DOHH2 (cell line): ENCODE results near the gene ZCWPW1.
A peak's percentile ranks its signal among the peaks of the same experiment; 100 is the strongest.

ENCODE experiments used
- H3F3A ChIP-seq: fragments of 200-600 bp; sonication (generic), shearing (Covaris generic); 2 replicates; pipeline ENCODE4 v1.6.0; 2016; ENCODE audit warnings: antibody characterized with exemption, mild to moderate bottlenecking; ENCODE audit not compliant: control insufficient read depth, insufficient read depth
- H3K27ac ChIP-seq: fragments of 200-600 bp; sonication (generic); 2 replicates; pipeline ENCODE4 v1.5.1; 2014; ENCODE audit warnings: low read depth, mild to moderate bottlenecking, low read length, moderate library complexity
- H3K27me3 ChIP-seq: fragments of 200-600 bp; sonication (generic); 2 replicates; pipeline ENCODE4 v1.6.1; 2014; ENCODE audit warnings: mild to moderate bottlenecking, low read length, mixed read lengths; ENCODE audit not compliant: control insufficient read depth
- H3K36me3 ChIP-seq: fragments of 200-600 bp; sonication (generic); 2 replicates; pipeline ENCODE4 v1.6.1; 2014; ENCODE audit warnings: mild to moderate bottlenecking, low read length, moderate library complexity, mixed read lengths; ENCODE audit not compliant: control insufficient read depth
- H3K4me1 ChIP-seq: fragments of 200-600 bp; sonication (generic); 2 replicates; pipeline ENCODE4 v1.6.1; 2014; ENCODE audit warnings: mild to moderate bottlenecking, low read length, mixed read lengths; ENCODE audit not compliant: control insufficient read depth
- H3K4me2 ChIP-seq: fragments of 200-600 bp; sonication (generic); 2 replicates; pipeline ENCODE4 v1.6.0; 2014; ENCODE audit warnings: mild to moderate bottlenecking, low read length, moderate library complexity
- H3K4me3 ChIP-seq: fragments of 200-600 bp; sonication (generic); 2 replicates; pipeline ENCODE4 v1.5.1; 2014; ENCODE audit warnings: mild to moderate bottlenecking, low read length, mixed read lengths
- H3K79me2 ChIP-seq: fragments of 200-600 bp; sonication (generic); 2 replicates; pipeline ENCODE4 v1.6.1; 2014; ENCODE audit warnings: mild to moderate bottlenecking, low read length, mixed read lengths; ENCODE audit not compliant: control insufficient read depth
- H3K9me2 ChIP-seq: fragments of 200-600 bp; sonication (generic); replicated peaks from 2 replicates; pipeline ENCODE4 v1.6.1; 2014; ENCODE audit warnings: mild to moderate bottlenecking, low read length, mixed read lengths; ENCODE audit not compliant: control insufficient read depth
- H3K9me3 ChIP-seq: fragments of 200-600 bp; sonication (generic); 2 replicates; pipeline ENCODE4 v1.6.1; 2014; ENCODE audit warnings: antibody characterized with exemption, low read length, mixed read lengths; ENCODE audit not compliant: control insufficient read depth, insufficient read depth
- H4K20me1 ChIP-seq: fragments of 200-600 bp; sonication (generic); 2 replicates; pipeline ENCODE4 v1.6.0; 2014; ENCODE audit warnings: low read depth, mild to moderate bottlenecking, antibody characterized with exemption, low read length, moderate library complexity; ENCODE audit not compliant: control insufficient read depth, insufficient read depth
- EZH2phosphoT487 ChIP-seq: fragments of 200-600 bp; sonication (generic); IDR thresholded peaks from 2 replicates; pipeline ENCODE4 v1.6.1; 2017; ENCODE audit warnings: borderline replicate concordance, mild to moderate bottlenecking, antibody characterized with exemption, low read length, moderate library complexity, mixed read lengths
- TF ChIP-seq, protein P1 (sequence below): fragments of 200-600 bp; sonication (generic); IDR thresholded peaks from one replicate; pipeline ENCODE4 v1.5.1; 2014; ENCODE audit warnings: antibody characterized with exemption, mild to moderate bottlenecking, low read depth, low read length; ENCODE audit not compliant: poor library complexity, severe bottlenecking

Gene ZCWPW1

DNA sequence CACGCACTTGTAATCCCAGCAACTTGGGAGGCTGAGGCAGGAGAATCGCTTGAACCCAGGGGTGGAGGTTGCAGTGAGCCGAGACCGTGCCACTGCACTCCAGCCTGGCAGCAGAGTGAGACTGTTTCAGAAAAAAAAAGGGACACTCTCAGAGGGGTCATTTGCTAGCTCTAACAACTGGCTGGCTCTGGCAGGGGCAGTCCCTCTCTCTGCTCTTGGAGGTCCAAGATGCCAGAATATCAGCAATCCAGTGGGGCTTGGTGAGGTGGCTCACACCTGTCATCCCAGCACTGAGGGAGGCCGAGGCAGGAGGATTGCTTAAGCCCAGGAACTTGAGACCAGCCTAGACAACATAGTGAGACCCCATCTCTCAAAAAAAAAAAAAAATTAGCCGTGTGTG lies 57.8 kb downstream of the ZCWPW1 start:
- Histone ChIP-seq H3K4me3 (no peak overlapping the region), H3K4me1 (peaks cover 93% of the 10 kb centered on the region), H3K4me2 (no peak overlapping the region), H3K9me3 (no peaks in the 10 kb centered on the region), H3F3A (peaks cover 35% of the 10 kb centered on the region), H4K20me1 (no peaks in the 10 kb centered on the region), H3K79me2 (no peaks in the 10 kb centered on the region), H3K9me2 (no peaks in the 10 kb centered on the region), H3K27ac (no peak overlapping the region), H3K36me3 (peaks cover 4% of the 10 kb centered on the region; the same call in 1 of the 2 replicates), H3K27me3 (no peaks in the 10 kb centered on the region)
- TF ChIP-seq EZH2phosphoT487 = no peak
- TF ChIP-seq, protein P1, sequence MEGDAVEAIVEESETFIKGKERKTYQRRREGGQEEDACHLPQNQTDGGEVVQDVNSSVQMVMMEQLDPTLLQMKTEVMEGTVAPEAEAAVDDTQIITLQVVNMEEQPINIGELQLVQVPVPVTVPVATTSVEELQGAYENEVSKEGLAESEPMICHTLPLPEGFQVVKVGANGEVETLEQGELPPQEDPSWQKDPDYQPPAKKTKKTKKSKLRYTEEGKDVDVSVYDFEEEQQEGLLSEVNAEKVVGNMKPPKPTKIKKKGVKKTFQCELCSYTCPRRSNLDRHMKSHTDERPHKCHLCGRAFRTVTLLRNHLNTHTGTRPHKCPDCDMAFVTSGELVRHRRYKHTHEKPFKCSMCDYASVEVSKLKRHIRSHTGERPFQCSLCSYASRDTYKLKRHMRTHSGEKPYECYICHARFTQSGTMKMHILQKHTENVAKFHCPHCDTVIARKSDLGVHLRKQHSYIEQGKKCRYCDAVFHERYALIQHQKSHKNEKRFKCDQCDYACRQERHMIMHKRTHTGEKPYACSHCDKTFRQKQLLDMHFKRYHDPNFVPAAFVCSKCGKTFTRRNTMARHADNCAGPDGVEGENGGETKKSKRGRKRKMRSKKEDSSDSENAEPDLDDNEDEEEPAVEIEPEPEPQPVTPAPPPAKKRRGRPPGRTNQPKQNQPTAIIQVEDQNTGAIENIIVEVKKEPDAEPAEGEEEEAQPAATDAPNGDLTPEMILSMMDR = no peak

DNA sequence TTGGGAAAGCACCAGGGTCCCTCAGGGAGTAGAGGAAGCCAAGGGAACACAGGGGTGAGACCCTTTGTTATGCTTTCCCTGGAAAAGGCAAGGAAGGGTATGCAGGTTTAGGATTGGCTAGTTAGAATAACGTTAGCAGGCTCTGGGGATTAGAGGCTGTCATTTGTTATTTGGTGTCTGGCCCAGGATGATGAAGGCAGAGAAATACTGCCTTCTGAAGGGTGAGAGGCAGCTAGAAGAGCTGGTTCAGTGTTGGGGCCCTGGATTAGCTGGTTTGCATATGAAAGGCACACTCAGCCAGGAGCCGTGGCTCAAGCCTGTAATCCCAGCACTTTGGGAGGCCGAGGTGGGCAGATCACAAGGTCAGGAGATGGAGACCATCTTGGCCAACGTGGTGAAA lies 58.2 kb downstream of the ZCWPW1 start:
- peak overlapping the region; percentile 71 for H3K4me2 ChIP-seq
- peaks cover 97% of the 10 kb centered on the region for H3K4me1 ChIP-seq

DNA sequence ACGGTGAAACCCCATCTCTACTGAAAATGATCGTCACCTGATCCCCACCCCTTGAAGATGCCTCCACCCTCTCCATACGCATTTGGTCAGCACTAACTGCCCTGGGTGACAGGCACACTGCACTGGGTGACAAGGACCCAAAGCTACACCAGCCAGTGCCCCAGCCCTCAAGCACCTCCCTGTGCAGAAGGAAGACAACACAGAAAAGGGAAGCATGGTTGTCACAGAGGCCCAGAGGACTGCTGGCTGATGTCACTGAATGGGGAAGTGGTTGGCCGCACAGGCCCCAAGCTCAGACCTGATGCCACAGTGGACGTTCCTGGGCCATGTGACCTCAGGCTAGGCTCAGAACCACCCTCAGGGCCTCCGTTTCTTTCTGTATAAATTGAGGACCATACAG lies 59.4 kb downstream of the ZCWPW1 start:
- peak overlapping the region; percentile 56 for H3K4me3 ChIP-seq
- H3K4me1 ChIP-seq = peaks cover 98% of the 10 kb centered on the region
- no peaks in the 10 kb centered on the region for H3K79me2 ChIP-seq
- H3K9me2 ChIP-seq = no peaks in the 10 kb centered on the region
- TF ChIP-seq, protein P1 = no peak
- no peak for TF ChIP-seq EZH2phosphoT487
- H3K27ac ChIP-seq = peak overlapping the region; percentile 92
- H3K36me3 ChIP-seq = peaks cover 14% of the 10 kb centered on the region
- H3F3A ChIP-seq = peaks cover 46% of the 10 kb centered on the region
- H3K9me3 ChIP-seq = no peaks in the 10 kb centered on the region
- H4K20me1 ChIP-seq = no peaks in the 10 kb centered on the region
- no peaks in the 10 kb centered on the region for H3K27me3 ChIP-seq
- peak overlapping the region; percentile 71 for H3K4me2 ChIP-seq

More for the DNA sequence above, 58.2 kb downstream of the ZCWPW1 start:
- H3K4me3 ChIP-seq = peak overlapping the region; percentile 56; the same call in 1 of the 2 replicates
- H3K27ac ChIP-seq = peak overlapping the region; percentile 92
- peaks cover 5% of the 10 kb centered on the region; the same call in 1 of the 2 replicates for H3K36me3 ChIP-seq
- no peaks in the 10 kb centered on the region for H3K9me3 ChIP-seq
- no peaks in the 10 kb centered on the region for H3K27me3 ChIP-seq
- H4K20me1 ChIP-seq = no peaks in the 10 kb centered on the region
- H3K9me2 ChIP-seq = no peaks in the 10 kb centered on the region
- H3K79me2 ChIP-seq = no peaks in the 10 kb centered on the region
- H3F3A ChIP-seq = peaks cover 38% of the 10 kb centered on the region
- TF ChIP-seq EZH2phosphoT487 = no peak
- TF ChIP-seq, protein P1 = no peak
